GM12878 (cell line): ENCODE results near the gene SMARCC2. TPM values are rescaled to one million over a fixed set of nuclear protein-coding genes. Genes with fewer than 3 reads are reported as not detected.

Experiments
- ATAC-seq: fragments of 200-7000 bp; cut with Tn5 transposase; 3 replicates; pipeline ENCODE4 v1.9.1; 2020; ENCODE audit warnings: mild to moderate bottlenecking, moderate library complexity
- BruUV-seq: library from RNA; stranded (reverse); fragments of 400-500 nt; replicated peaks from 2 replicates; lab custom pipeline; 2021; lab: Mats Ljungman, UMichigan
- CTCF ChIA-PET: fragments of 300-600 bp; sonication (Branson Sonifier 250); formaldehyde crosslinking; extraction: SDS; loops from one replicate; lab custom pipeline; 2021; ENCODE audit warnings: inconsistent platforms; lab: Yijun Ruan, JAX
- POLR2A ChIA-PET: fragments of 350-600 bp; formaldehyde crosslinking; extraction: SDS; loops from one replicate; lab custom pipeline; 2021; ENCODE audit warnings: inconsistent platforms; lab: Charles Lee
- RAD21 ChIA-PET: fragments of 300-600 bp; sonication (Branson Sonifier 250); formaldehyde crosslinking; loops from one replicate; lab custom pipeline; 2023; ENCODE audit warnings: antibody characterized with exemption; ENCODE audit not compliant: unreplicated experiment; lab: Charles Lee
- SMC1A ChIA-PET: fragments of 300-600 bp; sonication (Branson Sonifier 250); formaldehyde crosslinking; loops from one replicate; lab custom pipeline; 2023; ENCODE audit not compliant: unreplicated experiment, uncharacterized antibody; lab: Charles Lee
- DNase-seq: peaks from one replicate; pipeline ENCODE4 v3.0.0-alpha.2; 2011; ENCODE audit warnings: low read depth, low spot score
- FAIRE-seq: peaks from 3 replicates; lab custom pipeline; 2011; peaks lifted over from hg19 to GRCh38; lab: Jason Lieb, UNC
- H2AFZ ChIP-seq: 2 replicates; pipeline ENCODE4 v1.6.0; 2011; ENCODE audit warnings: low read depth, low read length, control low read depth; ENCODE audit not compliant: control insufficient read depth
- H3K27ac ChIP-seq: 2 replicates; pipeline ENCODE4 v1.5.1; 2011; ENCODE audit warnings: control low read depth; ENCODE audit not compliant: control insufficient read depth, insufficient read depth
- H3K27me3 ChIP-seq, 2 experiments: replicated peaks in 1 of 2; 2 replicates each; pipeline versions ENCODE4 v1.6.0 to v1.6.1; 2011; ENCODE audit warnings: low read length in 1 of 2; ENCODE audit not compliant: control insufficient read depth in 2 of 2, insufficient read depth in 2 of 2
- H3K36me3 ChIP-seq, 2 experiments: 2 replicates each; pipeline ENCODE4 v1.5.1; 2011; ENCODE audit warnings: low read length in 1 of 2; ENCODE audit not compliant: control insufficient read depth in 2 of 2, insufficient read depth in 2 of 2
- H3K4me1 ChIP-seq: 2 replicates; pipeline ENCODE4 v1.6.1; 2011; ENCODE audit warnings: mild to moderate bottlenecking, low read length, moderate library complexity, mixed read lengths; ENCODE audit not compliant: control insufficient read depth, insufficient read depth
- H3K4me2 ChIP-seq: 2 replicates; pipeline ENCODE4 v1.6.0; 2011; ENCODE audit warnings: control low read depth; ENCODE audit not compliant: control insufficient read depth, insufficient read depth
- H3K4me3 ChIP-seq: fragments of 200-600 bp; sonication (generic); 2 replicates; pipeline ENCODE4 v1.5.1; 2016
- H3K79me2 ChIP-seq: 2 replicates; pipeline ENCODE4 v1.6.0; 2011; ENCODE audit warnings: low read length; ENCODE audit not compliant: control insufficient read depth, insufficient read depth
- H3K9ac ChIP-seq: 2 replicates; pipeline ENCODE4 v1.8.0; 2011; ENCODE audit warnings: low read length, control low read depth, mixed read lengths; ENCODE audit not compliant: control insufficient read depth, insufficient read depth
- H3K9me3 ChIP-seq: replicated peaks from 3 replicates; pipeline ENCODE4 v1.5.1; 2011; ENCODE audit warnings: mild to moderate bottlenecking, low read length; ENCODE audit not compliant: control insufficient read depth, insufficient read depth
- H4K20me1 ChIP-seq: 2 replicates; pipeline ENCODE4 v1.6.0; 2011; ENCODE audit not compliant: control insufficient read depth, insufficient read depth
- IRF3 ChIP-seq: fragments of 450-650 bp; IDR thresholded peaks from 2 replicates; pipeline ENCODE4 v1.6.1; 2014; ENCODE audit warnings: mild to moderate bottlenecking
- KAT2A ChIP-seq: conservative IDR thresholded peaks from 2 replicates; pipeline ENCODE4 v1.6.1; 2011; ENCODE audit warnings: low read depth, low read length; ENCODE audit not compliant: control insufficient read depth
- MXI1 ChIP-seq: fragments of 150-350 bp; IDR thresholded peaks from 2 replicates; pipeline ENCODE4 v1.6.1; 2011; ENCODE audit warnings: low read depth, mild to moderate bottlenecking, inconsistent platforms, low read length, improper control_type of control experiment
- MYB ChIP-seq: fragments of 150-350 bp; IDR thresholded peaks from 2 replicates; pipeline ENCODE4 v1.6.1; 2014; ENCODE audit warnings: mild to moderate bottlenecking, low read depth, low read length, borderline replicate concordance
- NFYB ChIP-seq: IDR thresholded peaks from 2 replicates; pipeline ENCODE4 v1.6.1; 2011; ENCODE audit warnings: low read depth, mild to moderate bottlenecking, low read length, improper control_type of control experiment, moderate library complexity; ENCODE audit not compliant: insufficient read depth
- NR2C2 ChIP-seq: IDR thresholded peaks from 2 replicates; pipeline ENCODE4 v1.6.1; 2011; ENCODE audit warnings: borderline replicate concordance, low read depth; ENCODE audit not compliant: control insufficient read depth, insufficient read length
- PBX3 ChIP-seq: IDR thresholded peaks from 2 replicates; pipeline ENCODE4 v1.6.1; 2011; ENCODE audit warnings: mild to moderate bottlenecking, low read depth, low read length, moderate library complexity; ENCODE audit not compliant: insufficient replicate concordance
- RAD21 ChIP-seq: IDR thresholded peaks from 2 replicates; pipeline ENCODE4 v1.6.1; 2011; ENCODE audit warnings: mild to moderate bottlenecking, low read depth, low read length, moderate library complexity; ENCODE audit not compliant: insufficient read depth
- TARDBP ChIP-seq: IDR thresholded peaks from 2 replicates; pipeline ENCODE4 v1.6.1; 2016; ENCODE audit warnings: borderline replicate concordance
- USF1 ChIP-seq: IDR thresholded peaks from 2 replicates; pipeline ENCODE4 v1.6.1; 2011; ENCODE audit warnings: borderline replicate concordance, low read depth, mild to moderate bottlenecking, moderate library complexity, mixed read lengths, low read length; ENCODE audit not compliant: insufficient read depth; ENCODE audit errors: extremely low read length
- ZBTB40 ChIP-seq: fragments of 450-650 bp; IDR thresholded peaks from 2 replicates; pipeline ENCODE4 v1.6.1; 2016; ENCODE audit warnings: mild to moderate bottlenecking, moderate library complexity, borderline replicate concordance
- WGBS: methylation state at CpG from one replicate; pipeline ENCODE4 v1.1.6; 2016; ENCODE audit warnings: low lambda C conversion rate; ENCODE audit not compliant: insufficient replicate concordance, insufficient coverage; ENCODE audit errors: missing lambda C conversion rate; 5-methylcytosine and 5-hydroxymethylcytosine counted together
- in situ Hi-C: fragments of 300-500 bp; cut with MboI; formaldehyde crosslinking; loops from 9 replicates; pipeline ENCODE4 v1.14.3; 2018; ENCODE audit warnings: mixed read lengths
- intact Hi-C: fragments of 100-400 bp; cut with micrococcal nuclease; formaldehyde crosslinking; loops from one replicate; pipeline ENCODE4 v1.14.2; 2022; ENCODE audit not compliant: unreplicated experiment
- polyA plus RNA-seq, 11 experiments: library from polyadenylated mRNA; depleted of rRNA in 4 of 11; unstranded in 6 of 11; stranded (reverse) in 5 of 11; fragments of >200 nt; fragmentation: Nextera tagmentation in 4 of 11; fragmentation: Illumina TruSeq in 1 of 11; extraction: Ambion mirVana in 4 of 11; extraction: Trizol in 1 of 11; gene quantifications; 1 replicate in 1 of 11; 2 replicates in 10 of 11; pipeline versions ENCODE4 v1.2.1 to v1.2.3, GENCODE V29; 2011 to 2016; ENCODE audit warnings: inconsistent platforms in 2 of 11, missing spikeins in 2 of 11, low read depth in 1 of 11
- total RNA-seq, 4 experiments: library from RNA; depleted of rRNA in 3 of 4; stranded (reverse); fragments of >200 nt in 3 of 4; fragmentation: Illumina TruSeq in 1 of 4; extraction: Trizol in 1 of 4; gene quantifications; 2 replicates each; pipeline versions ENCODE4 v1.2.1 to v1.2.3, GENCODE V29; 2013 to 2021
- TF ChIP-seq, protein P1 (sequence below): fragments of 450-650 bp; IDR thresholded peaks from 2 replicates; pipeline ENCODE4 v1.6.1; 2017; ENCODE audit warnings: borderline replicate concordance

Gene SMARCC2
- total and polyA plus RNA-seq, 10 of the 15 experiments (the other 5 are each of a cell fraction or from before 2014, with no cell fraction given), result 13.6 to 71.2 (median 42.3) TPM

GRCh38 chr12:56163533-56164344 is 25.5 kb downstream of the SMARCC2 start:
- Histone ChIP-seq H3K4me3 (no peak overlapping the region), H3K27ac (no peak overlapping the region), H4K20me1 (no peaks in the 10 kb centered on the region), H2AFZ (no peak overlapping the region), H3K36me3 (peaks cover 25 to 40% of the 10 kb centered on the region in 2 experiments), H3K27me3 (no peaks in the 10 kb centered on the region), H3K9ac (no peak overlapping the region), H3K4me1 (peaks cover 14% of the 10 kb centered on the region), H3K4me2 (no peak overlapping the region), H3K9me3 (no peaks in the 10 kb centered on the region), H3K79me2 (peaks cover 27% of the 10 kb centered on the region)
- BruUV-seq, result no TSS peak
- FAIRE-seq (no peak), ATAC-seq (no peak), DNase-seq (no peak)
- in situ Hi-C loops (no loop called here), intact Hi-C loops (no loop called here)
- ChIA-PET SMC1A (interaction anchor here (1.1 to 1.3 kb wide), 2 partner anchors 9 to 11 kb away, joined by 3 to 5 read pairs; no protein-coding TSS in a partner anchor), POLR2A (interaction anchor here (0.6 to 1.7 kb wide), 6 partner anchors 12 to 298 kb away, joined by 3 to 6 read pairs (median 4); partner anchors contain the start of gene ESYT1), RAD21 (interaction anchor here (1.2 to 2.0 kb wide), 2 partner anchors 25 to 36 kb away, joined by 3 to 11 read pairs; partner anchors contain the start of genes ESYT1 and SMARCC2), CTCF (interaction anchor here (1.1 to 2.2 kb wide), 3 partner anchors 25 to 168 kb away, joined by 4 to 7 read pairs (median 4); partner anchors contain the start of gene SMARCC2)
- WGBS, result 93% methylated on average over 11 of the region's 11 CpGs
- TF ChIP-seq NR2C2, result no peak
- TF ChIP-seq MXI1, result no peak
- TF ChIP-seq USF1, result no peak
- no peak for TF ChIP-seq KAT2A
- no peak for TF ChIP-seq TARDBP
- no peak for TF ChIP-seq MYB
- TF ChIP-seq NFYB, result no peak
- no peak for TF ChIP-seq IRF3
- TF ChIP-seq, protein P1, sequence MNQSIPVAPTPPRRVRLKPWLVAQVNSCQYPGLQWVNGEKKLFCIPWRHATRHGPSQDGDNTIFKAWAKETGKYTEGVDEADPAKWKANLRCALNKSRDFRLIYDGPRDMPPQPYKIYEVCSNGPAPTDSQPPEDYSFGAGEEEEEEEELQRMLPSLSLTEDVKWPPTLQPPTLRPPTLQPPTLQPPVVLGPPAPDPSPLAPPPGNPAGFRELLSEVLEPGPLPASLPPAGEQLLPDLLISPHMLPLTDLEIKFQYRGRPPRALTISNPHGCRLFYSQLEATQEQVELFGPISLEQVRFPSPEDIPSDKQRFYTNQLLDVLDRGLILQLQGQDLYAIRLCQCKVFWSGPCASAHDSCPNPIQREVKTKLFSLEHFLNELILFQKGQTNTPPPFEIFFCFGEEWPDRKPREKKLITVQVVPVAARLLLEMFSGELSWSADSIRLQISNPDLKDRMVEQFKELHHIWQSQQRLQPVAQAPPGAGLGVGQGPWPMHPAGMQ, result no peak
- peak; percentile 7 for TF ChIP-seq PBX3
- TF ChIP-seq RAD21, result no peak
- TF ChIP-seq ZBTB40, result no peak
